Right kidney (tissue), 1 donor: ENCODE measurements around the gene GPC2.
"Not testable (repeated sequence)": the region's sequence is repeated elsewhere in the genome, so short reads cannot be mapped to it uniquely, and the experiment has no call there.

ENCODE experiments used
- DNase-seq: peaks from one replicate; pipeline ENCODE4 v3.0.0-alpha.2; 2016

The GPC2 gene

DNA sequence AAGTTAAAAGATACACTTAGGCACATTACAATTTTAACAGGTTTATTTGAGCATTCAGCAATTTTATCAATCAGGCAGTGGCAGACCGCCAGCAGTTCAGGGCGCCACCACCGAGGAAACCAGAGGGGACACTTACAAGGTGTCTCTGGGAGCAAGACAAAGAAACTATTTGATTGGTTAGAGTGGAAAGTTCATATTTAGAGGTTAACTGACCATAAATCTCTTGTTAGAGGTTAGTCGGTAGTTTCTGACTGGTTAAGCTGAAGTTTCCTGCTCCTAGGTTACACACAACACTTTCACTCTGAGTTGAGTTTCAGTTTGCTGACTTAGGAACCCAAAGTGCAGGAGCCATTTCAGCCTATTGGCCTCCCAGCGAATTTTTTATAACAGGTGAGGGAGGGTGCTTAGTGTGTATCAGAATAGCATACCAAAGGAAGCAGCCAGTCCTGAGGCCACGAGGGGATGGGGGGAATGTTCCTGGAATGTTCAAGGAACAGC, 31.8 kb upstream of the GPC2 start:
- no peak for DNase-seq

DNA sequence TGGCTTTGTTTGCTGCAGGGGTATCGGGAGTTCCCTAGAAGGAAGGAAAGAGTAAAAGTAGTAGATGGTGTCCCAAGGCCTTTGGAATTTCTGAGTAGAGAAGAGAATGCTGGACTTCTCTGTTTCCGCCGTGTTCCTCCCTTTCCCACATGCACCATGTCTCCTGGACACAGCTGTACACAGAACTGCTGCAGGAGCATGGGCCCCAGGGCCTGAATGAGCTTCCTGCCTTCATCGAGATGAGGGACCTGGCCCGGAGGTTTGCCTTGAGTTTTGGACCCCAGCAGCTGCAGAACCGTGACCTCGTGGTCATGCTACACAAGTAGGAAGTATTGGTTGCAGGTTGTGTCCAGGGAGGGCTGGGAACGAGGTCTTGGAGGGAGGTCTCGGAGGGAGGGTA, 27.3 kb upstream of the GPC2 start:
- no peak for DNase-seq

DNA sequence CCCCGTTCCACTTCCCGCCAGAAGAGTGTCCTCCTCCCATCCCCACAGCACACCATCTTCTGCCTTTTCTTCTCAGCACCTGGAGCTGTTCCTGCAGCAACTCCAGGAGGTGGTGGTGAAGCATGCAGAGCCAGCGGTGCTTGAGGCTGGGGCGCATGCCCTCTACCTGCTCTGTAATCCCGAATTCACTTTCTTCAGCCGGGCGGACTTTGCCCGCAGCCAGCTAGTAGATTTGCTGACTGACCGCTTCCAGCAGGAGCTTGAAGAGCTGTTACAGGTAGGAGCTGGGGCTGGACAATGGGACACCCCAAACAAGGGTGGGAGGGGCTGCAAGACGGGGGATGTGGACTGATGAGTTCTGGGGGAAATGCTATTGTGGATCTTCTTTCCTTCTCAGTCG, 23.5 kb upstream of the GPC2 start:
- DNase-seq = no peak

DNA sequence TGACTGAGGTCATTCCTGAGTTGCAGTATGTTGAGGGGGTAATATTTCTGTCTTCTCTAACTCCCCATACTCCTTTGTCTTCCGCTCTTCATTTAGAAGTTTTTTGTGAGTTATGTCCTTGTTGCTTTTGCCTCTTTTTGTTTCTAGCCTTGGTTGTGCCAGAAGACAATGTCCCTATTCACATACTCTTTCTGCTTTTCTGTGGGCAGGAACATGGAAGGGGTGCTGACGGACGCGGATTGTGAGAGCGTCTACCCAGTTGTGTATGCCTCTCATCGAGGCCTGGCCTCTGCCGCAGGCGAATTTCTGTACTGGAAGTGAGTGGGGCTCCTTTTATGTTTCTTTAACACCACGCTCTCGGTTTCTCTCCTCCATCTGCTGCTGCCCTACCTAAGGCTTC, 21.1 kb upstream of the GPC2 start:
- no peak for DNase-seq

DNA sequence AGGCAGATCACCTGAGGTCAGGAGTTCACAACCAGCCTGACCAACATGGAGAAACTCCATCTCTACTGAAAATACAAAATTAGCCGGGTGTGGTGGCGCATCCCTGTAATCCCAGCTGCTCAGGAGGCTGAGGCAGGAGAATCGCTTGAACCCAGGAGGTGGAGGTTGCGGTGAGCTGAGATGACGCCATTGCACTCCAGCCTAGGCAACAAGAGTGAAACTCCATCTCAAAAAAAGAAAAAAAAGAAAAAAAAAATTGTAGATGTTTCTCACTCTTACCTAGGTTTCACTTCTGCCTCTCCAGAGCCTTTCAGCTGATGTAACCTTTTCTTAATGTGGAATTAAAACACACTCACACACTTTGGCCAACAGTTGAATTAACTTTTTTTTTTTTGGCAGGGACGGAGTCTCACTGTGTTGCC, 18.7 kb upstream of the GPC2 start:
- not testable (repeated sequence) for DNase-seq

DNA sequence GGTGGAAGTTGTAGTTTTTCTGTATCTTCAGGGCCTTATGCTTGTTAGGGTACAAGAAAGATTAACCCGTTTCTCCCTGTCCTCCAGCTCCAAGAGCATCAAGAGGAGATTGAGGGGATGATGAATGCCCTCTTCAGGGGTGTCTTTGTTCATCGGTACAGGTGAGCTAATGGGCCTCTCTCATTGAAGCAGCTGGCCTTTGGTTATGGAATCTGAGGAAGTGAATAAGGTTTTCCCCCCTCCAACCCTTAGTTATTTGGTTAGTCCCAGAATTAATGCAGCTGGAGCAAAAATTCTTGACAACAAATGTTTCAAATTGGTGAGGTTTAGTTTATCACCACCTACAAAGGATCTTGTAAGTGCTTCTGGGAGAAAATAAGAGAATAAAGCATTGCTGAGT, 18.0 kb upstream of the GPC2 start:
- no peak for DNase-seq

DNA sequence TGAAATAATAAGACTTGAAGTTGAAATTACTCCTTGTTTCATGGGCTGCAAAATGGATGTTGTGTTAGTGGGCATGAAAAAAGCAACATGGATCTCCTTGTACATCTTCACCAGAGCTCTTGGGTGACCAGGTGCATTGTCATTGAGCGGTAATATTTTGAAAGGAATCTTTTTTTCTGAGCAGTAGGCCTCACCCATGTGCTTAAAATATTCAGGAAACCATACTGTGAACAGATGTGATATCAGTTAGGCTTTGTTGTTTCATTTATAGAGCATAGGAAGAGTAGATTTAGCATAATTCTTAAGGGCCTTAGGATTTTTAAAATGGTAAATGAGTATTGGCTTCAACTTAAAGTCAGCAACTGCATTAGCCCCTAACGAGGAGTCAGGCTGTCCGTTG, 15.8 kb upstream of the GPC2 start:
- DNase-seq = no peak

DNA sequence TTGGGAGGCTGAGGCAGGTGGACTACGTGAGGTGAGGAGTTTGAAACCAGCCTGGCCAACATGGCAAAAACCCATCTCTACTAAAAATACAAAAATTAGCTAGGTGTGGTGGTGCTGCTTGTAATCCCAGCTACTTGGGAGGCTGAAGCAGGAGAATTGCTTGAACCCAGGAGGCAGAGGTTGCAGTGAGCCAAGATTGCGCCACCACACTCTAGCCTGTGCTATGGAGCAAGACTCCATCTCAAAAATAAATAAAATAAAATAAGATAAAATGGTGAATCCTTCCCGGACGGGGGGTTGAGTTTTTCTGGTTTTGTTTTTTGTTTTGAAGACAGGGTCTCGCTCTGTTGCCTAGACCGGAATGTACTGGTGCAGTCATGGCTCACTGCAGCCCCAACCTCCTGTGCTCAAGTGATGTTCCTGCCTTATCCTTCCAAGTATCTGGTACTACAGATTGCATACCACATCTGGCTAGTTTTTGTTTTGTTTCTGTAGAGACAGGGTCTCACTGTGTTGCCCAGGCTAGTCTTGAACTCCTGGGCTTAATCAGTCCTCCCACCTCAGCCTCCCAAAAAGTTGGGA, 15.2 kb upstream of the GPC2 start:
- DNase-seq = not testable (repeated sequence)

DNA sequence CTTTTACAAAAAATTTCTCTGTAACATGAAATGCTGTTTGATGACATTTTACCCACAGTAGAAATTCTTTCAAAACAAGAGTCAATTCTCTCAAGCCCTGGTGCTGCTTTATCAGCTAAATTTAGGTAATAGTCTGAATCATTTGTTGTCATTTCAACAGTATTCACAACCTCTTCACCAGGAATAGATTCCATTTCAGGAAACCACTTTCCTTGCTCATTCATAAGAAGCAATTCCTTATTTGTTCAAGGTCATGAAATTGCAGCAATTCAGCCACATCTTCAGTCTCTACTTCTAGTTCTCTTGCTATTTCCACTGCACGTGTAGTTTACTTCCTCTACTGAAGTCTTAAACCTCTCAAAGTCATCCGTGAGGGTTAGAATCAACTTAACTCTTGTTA, 14.6 kb upstream of the GPC2 start:
- DNase-seq = no peak

DNA sequence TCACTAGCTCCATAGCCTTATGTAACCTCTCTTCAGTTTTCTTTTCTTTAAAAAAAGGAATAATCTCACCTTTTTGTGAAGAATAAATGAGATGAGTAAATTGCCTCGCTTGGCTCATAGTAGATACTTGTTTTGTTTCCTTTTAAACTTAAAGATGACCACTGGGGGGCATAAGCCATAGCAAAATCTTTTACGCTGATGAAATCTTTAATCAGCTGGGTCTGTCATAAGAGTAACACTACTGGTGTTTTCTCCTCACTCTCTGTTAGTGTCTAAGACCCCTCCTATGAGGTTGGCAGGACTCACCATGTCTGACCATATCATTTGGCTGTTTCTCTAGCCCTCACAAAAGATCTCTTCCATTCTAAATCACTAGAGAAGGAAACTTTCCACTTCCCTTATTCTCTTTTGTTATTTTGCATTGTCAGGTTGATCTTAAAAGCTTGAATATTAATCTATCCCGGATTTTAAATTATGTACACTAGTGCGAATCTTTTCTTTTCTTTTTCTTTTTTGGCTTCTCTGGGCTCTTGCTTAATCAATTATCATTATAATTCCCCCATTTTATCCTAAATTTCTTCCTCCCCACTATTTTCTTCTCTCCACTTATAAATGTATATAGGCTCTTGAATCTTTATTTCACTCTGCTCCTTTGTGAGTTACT, 13.0 kb upstream of the GPC2 start:
- DNase-seq = no peak

DNA sequence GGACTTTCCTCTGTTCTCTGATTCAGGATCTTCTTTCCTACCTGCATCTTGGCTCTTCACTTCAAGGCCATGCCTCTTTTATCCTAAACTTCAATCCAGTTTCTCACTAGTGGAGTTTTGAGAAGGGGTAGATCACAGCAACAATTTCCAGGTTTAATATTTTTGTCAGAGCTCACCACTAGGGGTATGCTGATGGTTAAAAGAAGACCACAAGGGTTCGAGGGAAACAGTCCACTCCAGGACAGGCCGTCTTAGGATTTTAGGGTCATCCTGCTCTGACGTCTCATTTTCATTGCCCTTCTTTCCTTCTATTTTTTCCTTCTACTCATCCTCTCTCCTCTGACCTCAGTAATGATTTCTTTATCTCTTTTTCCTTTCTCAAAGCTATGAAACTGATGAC, 11.9 kb upstream of the GPC2 start:
- no peak for DNase-seq

DNA sequence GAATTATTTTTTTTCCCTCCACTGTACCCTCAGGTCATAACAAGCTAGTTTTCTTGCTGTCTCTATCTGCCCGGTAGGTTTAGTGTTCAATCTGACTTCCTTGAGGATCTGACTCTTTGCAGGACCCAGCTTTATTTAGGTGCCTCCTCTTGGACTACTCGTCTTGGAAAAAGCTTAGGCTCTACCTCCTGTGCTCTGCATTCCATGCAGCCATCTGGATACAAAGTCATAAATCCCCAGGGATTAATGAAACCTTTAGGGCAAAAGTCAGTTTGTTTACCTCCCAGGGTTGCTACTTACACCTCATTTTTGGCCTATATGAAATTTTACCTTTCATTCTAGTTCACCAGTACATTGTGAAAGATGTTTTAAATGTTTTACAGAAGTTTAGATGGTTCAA, 8.5 kb upstream of the GPC2 start:
- no peak for DNase-seq

DNA sequence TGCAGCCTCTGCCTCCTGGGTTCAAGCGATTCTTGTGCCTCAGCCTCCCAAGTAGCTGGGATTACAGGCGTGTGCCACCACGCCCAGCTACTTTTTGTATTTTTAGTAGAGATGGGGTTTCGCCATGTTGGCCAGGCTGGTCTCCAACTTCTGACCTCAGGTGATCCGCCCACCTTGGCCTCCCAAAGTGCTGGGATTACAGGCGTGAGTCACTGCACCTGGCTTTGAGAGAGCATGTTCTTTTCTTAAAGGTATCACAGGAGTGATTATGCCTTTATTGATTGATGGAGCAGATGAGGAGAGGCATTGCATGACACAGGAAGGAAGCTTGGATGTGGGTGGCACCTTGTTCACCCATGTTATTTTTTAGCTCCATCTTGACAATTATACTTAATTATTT, 5.9 kb upstream of the GPC2 start:
- not testable (repeated sequence) for DNase-seq

DNA sequence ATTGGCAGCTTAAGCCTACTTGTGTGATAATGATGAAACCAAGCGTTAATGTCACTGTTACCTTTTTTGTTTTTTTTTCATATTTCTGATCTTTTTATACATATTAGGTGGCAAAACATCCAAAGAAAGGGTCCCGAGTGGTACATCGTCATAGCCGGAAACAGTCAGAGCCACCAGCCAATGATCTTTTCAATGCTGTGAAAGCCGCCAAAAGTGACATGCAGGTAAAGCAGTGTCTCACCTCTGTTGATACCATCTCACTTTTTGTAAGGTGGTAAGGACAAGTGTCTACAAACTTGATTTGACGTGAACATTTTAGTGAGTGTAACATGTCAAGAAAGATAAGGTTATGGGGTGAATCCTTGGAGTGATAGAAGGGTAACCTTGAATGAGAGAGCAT, 5.4 kb upstream of the GPC2 start:
- DNase-seq = not testable (repeated sequence)

DNA sequence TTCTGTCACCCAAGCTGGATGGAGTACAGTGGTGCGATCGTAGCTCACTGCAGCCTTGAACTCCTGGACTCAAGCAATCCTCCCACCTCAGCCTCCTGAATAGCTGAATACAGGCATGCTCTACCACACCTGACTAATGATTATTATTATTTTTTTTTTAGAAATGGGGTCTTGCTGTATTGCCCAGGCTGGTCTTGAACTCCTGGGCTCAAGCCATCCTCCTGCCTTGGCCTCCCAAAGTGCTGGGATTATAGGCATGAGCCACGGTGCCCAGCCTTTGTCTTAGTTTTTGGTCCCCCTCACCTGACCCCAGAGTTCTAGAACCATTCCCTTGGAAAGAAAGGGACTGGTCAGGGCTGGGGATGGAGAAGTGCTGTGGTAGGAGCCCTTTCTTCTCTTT, 2.9 kb upstream of the GPC2 start:
- not testable (repeated sequence) for DNase-seq

DNA sequence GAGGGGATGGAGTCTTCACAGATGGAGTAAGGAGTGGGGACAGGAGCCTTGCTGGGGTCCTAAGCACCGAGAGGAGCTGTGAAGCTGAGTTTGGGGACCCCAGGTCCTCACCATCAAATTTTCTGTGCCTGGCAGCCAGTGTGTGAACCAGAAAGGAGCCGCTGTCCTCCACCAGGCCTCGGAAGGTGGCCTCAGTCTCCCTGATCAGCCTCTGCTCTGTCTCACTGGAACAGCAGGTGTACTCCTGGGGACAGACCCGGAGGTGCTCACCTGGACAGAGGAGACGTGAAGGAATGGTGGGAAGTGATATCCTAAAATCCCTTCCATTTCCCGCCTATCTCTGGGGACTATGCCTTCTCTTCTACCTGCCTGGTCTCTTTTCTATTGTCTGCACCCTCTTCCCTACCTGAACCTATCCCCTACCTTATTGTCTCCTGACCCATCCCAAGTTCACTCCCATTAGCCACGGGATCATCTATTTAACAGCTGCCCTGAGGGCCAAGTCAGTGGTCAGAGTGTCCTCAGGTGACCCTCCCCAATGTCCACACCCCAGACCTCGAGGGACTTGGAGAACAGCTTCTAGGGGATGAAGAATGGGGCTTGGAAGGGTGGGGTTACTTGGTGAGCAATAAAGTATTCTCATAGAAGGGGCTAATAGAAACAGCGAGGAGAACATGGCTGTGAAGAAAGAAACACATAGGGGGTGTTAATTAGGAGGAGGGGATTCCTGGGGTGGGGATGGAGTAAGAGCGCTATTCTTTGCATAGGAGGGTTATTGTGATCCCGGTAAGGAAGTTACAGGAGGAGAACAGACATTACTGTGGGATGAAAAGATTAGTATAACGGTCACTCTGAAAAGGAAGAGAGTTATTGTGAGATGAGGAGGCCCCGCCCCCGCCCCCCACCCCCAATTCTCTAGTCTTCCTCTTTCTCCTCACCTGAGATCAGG, 811 bp downstream of the GPC2 start:
- DNase-seq = no peak

DNA sequence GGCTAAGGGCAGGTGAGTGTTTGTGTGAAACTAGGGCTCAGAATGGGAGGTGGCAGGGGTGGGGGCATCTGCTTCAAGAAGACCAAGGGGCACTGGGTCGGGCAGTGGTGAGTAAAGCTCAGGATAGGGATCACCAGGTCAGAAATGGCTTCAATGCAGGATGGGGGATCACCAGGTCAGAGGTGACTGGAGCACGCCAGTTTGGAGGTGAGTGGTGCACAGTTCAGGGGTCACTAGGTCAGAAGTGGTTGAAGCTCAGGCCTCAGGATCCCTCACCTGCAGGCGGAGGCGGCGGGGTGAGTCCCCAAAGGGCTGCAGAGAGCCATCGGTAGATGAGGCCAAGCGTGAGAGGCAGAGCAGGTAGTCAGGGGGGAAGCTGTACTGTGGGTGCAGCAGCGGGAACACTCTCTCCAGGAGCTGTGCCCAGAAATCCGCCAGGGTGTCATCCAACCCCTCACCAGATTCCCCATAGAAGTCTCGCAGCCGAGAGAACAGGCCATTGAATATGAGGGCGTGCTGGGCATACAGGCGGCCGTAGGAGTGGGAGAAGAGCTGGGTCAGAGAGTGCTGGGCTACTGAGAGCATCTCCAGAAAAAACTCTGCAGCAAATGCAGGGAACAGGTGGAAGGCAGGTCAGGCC, 1.8 kb downstream of the GPC2 start:
- no peak for DNase-seq

DNA sequence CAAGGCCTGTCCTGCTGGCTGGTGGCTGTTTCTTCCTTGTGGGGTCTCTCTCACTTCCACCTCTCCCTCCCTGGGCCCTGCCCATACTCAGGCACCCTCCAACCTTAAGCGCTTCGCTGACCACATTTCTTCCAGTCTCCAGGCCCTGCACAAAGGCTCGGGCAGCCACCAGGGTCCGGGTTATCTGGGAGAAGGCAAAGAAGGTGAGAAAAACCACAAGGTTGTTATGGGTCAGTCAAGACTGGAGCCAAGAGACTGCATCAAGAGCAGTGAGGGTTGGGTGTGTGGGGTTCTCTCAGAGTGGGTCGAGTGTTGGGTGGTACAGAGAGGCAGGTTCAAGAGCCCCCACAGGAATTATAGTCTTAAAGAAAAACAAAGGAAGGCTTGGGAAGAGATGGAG, 2.6 kb downstream of the GPC2 start:
- DNase-seq = no peak

DNA sequence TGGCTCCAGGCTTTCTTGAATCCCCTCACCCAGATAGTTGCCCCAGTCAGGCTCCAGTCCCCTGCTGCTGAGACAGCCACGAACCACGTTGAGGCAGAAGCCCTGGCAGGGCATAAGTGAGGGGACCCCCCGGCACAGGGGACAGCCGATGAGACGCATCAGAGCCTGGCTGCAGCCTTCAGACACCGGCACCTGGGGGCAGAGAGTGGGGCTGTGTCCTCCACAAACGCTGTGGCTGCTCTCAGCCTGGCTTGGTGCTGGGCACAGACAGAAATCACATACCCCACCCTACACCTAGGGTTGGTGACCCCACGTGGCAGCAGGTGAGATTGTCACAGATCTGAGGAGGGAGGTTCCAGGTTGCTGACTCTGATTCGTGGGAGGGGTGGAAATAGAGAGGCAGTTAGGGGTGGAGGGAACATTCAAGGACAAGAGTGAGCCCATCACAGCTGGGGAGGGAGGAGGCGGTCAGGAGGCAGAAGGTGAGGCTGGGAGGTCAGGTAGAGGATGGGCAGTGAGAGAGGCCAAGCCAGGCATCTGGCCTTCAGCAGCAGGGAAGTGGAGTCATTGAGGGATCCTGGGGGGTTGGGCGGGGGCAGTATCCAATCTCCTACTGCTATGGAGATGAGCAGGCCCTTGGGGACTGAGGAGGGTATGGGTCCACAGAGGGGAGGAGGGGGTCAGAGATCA, 3.2 kb downstream of the GPC2 start:
- no peak for DNase-seq

DNA sequence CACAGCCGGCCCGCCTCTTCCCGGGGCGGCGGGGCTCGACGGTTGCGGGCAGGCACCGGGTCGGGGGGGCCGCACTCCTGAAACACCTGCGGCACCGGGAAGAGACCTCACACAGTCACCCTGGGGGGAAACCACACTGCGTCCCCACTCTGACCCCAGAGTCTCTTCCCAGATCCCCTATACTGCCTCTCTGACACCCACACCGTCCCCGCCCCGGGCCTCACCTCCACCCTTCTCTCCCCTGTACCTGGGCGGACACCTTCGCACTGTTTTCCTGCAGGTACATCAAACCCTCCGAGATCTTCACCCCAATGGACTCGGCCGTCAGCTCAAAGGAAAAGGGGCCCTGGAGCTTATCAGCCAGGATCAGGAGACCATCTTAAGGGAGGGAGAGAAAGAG, 5.3 kb downstream of the GPC2 start:
- DNase-seq = no peak

DNA sequence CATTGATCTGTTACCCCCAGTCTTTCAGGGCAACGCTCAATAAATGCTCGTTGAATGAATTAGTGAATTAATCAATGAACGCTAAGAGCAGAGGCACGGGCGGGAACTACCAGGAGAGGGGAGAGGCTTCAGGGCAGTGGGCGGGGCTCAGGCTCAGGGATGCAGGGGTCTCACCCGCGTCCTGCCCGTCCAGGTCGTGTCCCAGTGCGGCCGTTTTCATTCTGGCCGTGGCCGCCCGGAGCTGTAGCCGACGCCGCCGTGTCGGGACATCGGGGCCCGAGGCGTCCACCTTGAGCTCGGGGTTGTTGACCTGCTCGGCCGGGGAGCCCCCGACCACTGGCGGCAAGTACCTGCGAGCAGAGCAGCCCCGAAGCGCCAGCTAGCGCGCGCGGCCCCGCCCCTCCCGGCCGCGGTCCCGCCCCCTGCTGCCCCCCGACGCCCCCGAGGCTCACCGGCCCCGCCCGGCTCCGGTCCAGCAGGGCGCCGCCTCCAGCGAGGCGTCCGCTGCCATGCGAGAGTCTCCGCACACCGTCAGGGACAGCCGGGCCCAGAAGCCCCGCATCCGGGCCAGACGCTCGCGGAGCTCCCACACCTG, 6.0 kb downstream of the GPC2 start:
- no peak for DNase-seq
